Measurements from ENCODE around the gene NETO2. TPM values are rescaled to one million over a fixed set of nuclear protein-coding genes. Genes with fewer than 3 reads are reported as not detected.
A peak's percentile ranks its signal among the peaks of the same experiment; 100 is the strongest.

NETO2 gene
- total RNA-seq, 2 experiments from 2014 or later: 0.15 TPM; not detected in 1

DNA sequence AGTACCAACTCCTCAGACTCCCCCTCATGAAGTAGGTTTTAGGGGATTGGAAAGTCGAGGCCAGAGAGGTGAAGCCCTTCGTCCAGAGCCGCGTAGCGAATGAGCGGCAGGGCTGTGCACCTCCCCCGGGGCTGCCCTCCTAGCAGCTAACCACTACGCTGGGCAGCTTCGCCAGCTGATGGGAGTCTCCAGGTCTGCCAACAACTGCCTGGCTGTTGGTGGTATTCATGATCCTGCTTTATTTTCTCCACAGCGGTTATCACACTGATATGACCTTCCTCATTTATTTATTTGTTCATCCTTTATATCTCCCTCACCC lies 773 bp upstream of the NETO2 start:
- BruUV-seq (replicated peaks): no TSS peak
- H3K36me3 ChIP-seq (ENCODE audit: insufficient read depth, low read length): no peaks in the 10 kb centered on the region
- no peaks in the 10 kb centered on the region for H3K79me2 ChIP-seq (ENCODE audit: insufficient read depth, low read depth, low read length)
- no peak overlapping the region for H2AFZ ChIP-seq (ENCODE audit: low read length)
- no peak overlapping the region for H3K27ac ChIP-seq (ENCODE audit: low read depth, low read length, poor library complexity, severe bottlenecking)
- no peaks in the 10 kb centered on the region for H3K9me2 ChIP-seq (ENCODE audit: insufficient read depth, low read length)
- peak overlapping the region; percentile 51; the same call in 1 of the 2 replicates for H3K4me2 ChIP-seq (ENCODE audit: low read length)
- H3K4me1 ChIP-seq (ENCODE audit: insufficient read depth, low read length, poor library complexity, severe bottlenecking): peaks cover 19% of the 10 kb centered on the region
- ChIA-PET POLR2A (no interaction called here), CTCF (ENCODE audit: unreplicated experiment) (interaction anchor here (1.4 kb wide), 1 partner anchor 1020 kb away, joined by 3 read pairs; no protein-coding TSS in a partner anchor)
- H3K4me3 ChIP-seq (ENCODE audit: low read depth, low read length, poor library complexity, severe bottlenecking): peak overlapping the region; percentile 40
- DNase-seq (ENCODE audit: low spot score): no peak
- no peaks in the 10 kb centered on the region for H3K9me3 ChIP-seq (ENCODE audit: low read length)
- no peak for TF ChIP-seq EZH2phosphoT487 (IDR thresholded peaks at IDR 0.05; ENCODE audit: borderline replicate concordance, low read depth, low read length)
- TF ChIP-seq, protein P1, sequence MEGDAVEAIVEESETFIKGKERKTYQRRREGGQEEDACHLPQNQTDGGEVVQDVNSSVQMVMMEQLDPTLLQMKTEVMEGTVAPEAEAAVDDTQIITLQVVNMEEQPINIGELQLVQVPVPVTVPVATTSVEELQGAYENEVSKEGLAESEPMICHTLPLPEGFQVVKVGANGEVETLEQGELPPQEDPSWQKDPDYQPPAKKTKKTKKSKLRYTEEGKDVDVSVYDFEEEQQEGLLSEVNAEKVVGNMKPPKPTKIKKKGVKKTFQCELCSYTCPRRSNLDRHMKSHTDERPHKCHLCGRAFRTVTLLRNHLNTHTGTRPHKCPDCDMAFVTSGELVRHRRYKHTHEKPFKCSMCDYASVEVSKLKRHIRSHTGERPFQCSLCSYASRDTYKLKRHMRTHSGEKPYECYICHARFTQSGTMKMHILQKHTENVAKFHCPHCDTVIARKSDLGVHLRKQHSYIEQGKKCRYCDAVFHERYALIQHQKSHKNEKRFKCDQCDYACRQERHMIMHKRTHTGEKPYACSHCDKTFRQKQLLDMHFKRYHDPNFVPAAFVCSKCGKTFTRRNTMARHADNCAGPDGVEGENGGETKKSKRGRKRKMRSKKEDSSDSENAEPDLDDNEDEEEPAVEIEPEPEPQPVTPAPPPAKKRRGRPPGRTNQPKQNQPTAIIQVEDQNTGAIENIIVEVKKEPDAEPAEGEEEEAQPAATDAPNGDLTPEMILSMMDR (conservative IDR thresholded peaks at IDR 0.05; ENCODE audit: low read length): peak; percentile 6; the same call in 1 of the 2 replicates
- H4K20me1 ChIP-seq (ENCODE audit: insufficient read depth, low read length): no peaks in the 10 kb centered on the region
- intact Hi-C loops (cut with micrococcal nuclease; ENCODE audit: unreplicated experiment): loop anchor here (5.0 to 10.0 kb wide), 2 partner anchors 170 to 318 kb away; partner anchors contain the start of genes ITFG1 and PHKB

DNA sequence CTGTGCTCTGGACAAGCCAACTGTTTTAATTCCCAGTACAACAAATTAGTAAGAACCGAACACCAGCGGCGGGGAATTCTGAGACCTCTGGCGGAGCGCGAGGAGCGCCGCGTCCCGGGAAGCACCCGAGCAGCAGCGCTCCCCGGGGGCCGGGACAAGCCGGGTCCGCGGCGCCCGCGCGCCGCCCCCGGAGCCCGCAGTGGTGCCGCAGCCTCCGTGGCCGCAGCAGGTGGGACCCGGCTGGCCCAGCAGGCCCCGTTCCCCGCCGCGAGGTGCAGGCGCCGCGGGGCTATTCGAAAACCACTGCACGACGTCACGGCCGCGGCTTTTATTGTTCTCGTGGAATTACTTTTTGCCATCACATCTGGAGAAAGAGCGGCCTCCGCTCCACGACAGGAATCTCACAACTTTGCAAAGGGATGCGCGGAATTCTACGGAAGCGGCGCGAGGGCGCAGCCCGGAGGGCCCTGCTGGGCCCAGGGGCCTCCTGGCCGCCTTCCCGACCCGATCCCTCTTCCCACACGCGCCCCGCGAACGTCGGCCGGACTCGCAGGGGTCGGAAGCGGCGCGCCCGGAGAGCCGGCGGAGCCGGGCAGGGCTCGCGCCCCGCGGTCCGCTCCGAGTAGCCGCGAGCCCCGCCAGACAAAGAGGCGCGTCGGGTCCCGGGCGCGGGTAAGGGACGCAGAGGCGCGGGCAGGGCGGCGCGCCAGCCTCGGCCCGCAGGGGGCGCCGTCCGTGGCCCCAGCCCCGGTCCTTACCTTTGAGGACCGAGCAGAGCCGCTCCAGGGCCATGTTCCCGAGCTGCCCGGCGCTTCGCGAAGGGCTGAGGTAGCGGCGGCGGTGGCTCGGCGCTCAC lies 696 bp downstream of the NETO2 start:
- Histone ChIP-seq H3K79me2 (ENCODE audit: insufficient read depth, low read depth, low read length) (no peaks in the 10 kb centered on the region), H3K4me3 (ENCODE audit: low read depth, low read length, poor library complexity, severe bottlenecking) (peak overlapping the region; percentile 59), H3K4me2 (ENCODE audit: low read length) (peak overlapping the region; percentile 72), H3K9me3 (ENCODE audit: low read length) (no peaks in the 10 kb centered on the region), H2AFZ (ENCODE audit: low read length) (0 out of 2 replicates have a peak overlapping the region, but pooled peaks have one; percentile 27), H3K4me1 (ENCODE audit: insufficient read depth, low read length, poor library complexity, severe bottlenecking) (peaks cover 19% of the 10 kb centered on the region), H3K36me3 (ENCODE audit: insufficient read depth, low read length) (no peaks in the 10 kb centered on the region), H3K27ac (ENCODE audit: low read depth, low read length, poor library complexity, severe bottlenecking) (no peak overlapping the region), H4K20me1 (ENCODE audit: insufficient read depth, low read length) (no peaks in the 10 kb centered on the region), H3K9me2 (ENCODE audit: insufficient read depth, low read length) (no peaks in the 10 kb centered on the region)
- DNase-seq (ENCODE audit: low spot score): peak; percentile 53
- TF ChIP-seq, protein P1 (conservative IDR thresholded peaks at IDR 0.05; ENCODE audit: low read length): peak; percentile 73
- TF ChIP-seq EZH2phosphoT487 (IDR thresholded peaks at IDR 0.05; ENCODE audit: borderline replicate concordance, low read depth, low read length): no peak
- intact Hi-C loops (cut with micrococcal nuclease; ENCODE audit: unreplicated experiment): loop anchor here (2.0 to 10.0 kb wide), 5 partner anchors 172 to 1022 kb away; partner anchors contain the start of genes ITFG1 and PHKB
- ChIA-PET CTCF (ENCODE audit: unreplicated experiment) (interaction anchor here (0.6 kb wide), 1 partner anchor 106 kb away, joined by 3 read pairs; no protein-coding TSS in a partner anchor), POLR2A (no interaction called here)
- no TSS peak for BruUV-seq (replicated peaks)

DNA sequence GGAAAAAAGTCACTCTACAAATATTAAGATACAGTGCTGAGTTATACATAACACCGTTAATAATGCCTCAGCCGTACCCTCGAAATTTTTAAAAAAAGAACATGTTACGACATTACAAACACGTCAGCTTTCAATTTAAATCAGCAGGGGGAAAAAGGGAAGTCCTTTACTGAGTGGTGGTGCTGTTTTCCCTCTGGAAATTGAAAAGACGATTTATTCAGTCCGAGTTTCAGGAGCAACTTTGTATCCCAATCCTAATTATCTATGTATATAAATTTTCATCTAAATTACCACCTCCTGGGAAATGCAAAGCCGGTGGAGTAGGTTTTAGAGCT lies 1.3 kb downstream of the NETO2 start:
- H3K79me2 ChIP-seq (ENCODE audit: insufficient read depth, low read depth, low read length): no peaks in the 10 kb centered on the region
- intact Hi-C loops (cut with micrococcal nuclease; ENCODE audit: unreplicated experiment): loop anchor here (2.0 to 10.0 kb wide), 5 partner anchors 172 to 1022 kb away; partner anchors contain the start of genes ITFG1 and PHKB
- no peaks in the 10 kb centered on the region for H3K9me2 ChIP-seq (ENCODE audit: insufficient read depth, low read length)
- 0 out of 2 replicates have a peak, but pooled peaks have one; percentile 18 for TF ChIP-seq EZH2phosphoT487 (IDR thresholded peaks at IDR 0.05; ENCODE audit: borderline replicate concordance, low read depth, low read length)
- TF ChIP-seq, protein P1 (conservative IDR thresholded peaks at IDR 0.05; ENCODE audit: low read length): no peak
- ChIA-PET POLR2A (interaction anchor here (0.9 to 1.5 kb wide), 3 partner anchors 11 to 319 kb away, joined by 3 read pairs; partner anchors contain the start of genes ITFG1 and PHKB), CTCF (ENCODE audit: unreplicated experiment) (no interaction called here)
- H3K9me3 ChIP-seq (ENCODE audit: low read length): no peaks in the 10 kb centered on the region
- peak overlapping the region; percentile 72 for H3K4me2 ChIP-seq (ENCODE audit: low read length)
- H3K27ac ChIP-seq (ENCODE audit: low read depth, low read length, poor library complexity, severe bottlenecking): no peak overlapping the region
- H2AFZ ChIP-seq (ENCODE audit: low read length): no peak overlapping the region
- DNase-seq (ENCODE audit: low spot score): peak; percentile 5
- H3K36me3 ChIP-seq (ENCODE audit: insufficient read depth, low read length): no peaks in the 10 kb centered on the region
- no peaks in the 10 kb centered on the region for H4K20me1 ChIP-seq (ENCODE audit: insufficient read depth, low read length)
- peaks cover 19% of the 10 kb centered on the region for H3K4me1 ChIP-seq (ENCODE audit: insufficient read depth, low read length, poor library complexity, severe bottlenecking)
- peak overlapping the region; percentile 59 for H3K4me3 ChIP-seq (ENCODE audit: low read depth, low read length, poor library complexity, severe bottlenecking)
- BruUV-seq (replicated peaks): no TSS peak

Measured in OCI-LY7 (cell line).